BLaER1 (cell line): ENCODE results near the gene SETD6.

Experiments
- H3K27ac ChIP-seq: shearing (Covaris generic); formaldehyde crosslinking; 2 replicates; pipeline ENCODE4 v1.8.1; 2022
- H3K27me3 ChIP-seq: shearing (Covaris generic); formaldehyde crosslinking; 2 replicates; pipeline ENCODE4 v1.8.1; 2022
- H3K36me3 ChIP-seq: shearing (Covaris generic); formaldehyde crosslinking; 2 replicates; pipeline ENCODE4 v1.8.1; 2022
- H3K4me1 ChIP-seq: shearing (Covaris generic); formaldehyde crosslinking; 2 replicates; pipeline ENCODE4 v1.8.1; 2022
- H3K4me2 ChIP-seq: shearing (Covaris generic); formaldehyde crosslinking; 2 replicates; pipeline ENCODE4 v1.8.1; 2022
- H3K4me3 ChIP-seq: shearing (Covaris generic); formaldehyde crosslinking; 2 replicates; pipeline ENCODE4 v1.8.1; 2022
- H3K9ac ChIP-seq: shearing (Covaris generic); formaldehyde crosslinking; 2 replicates; pipeline ENCODE4 v1.8.1; 2022
- H3K9me3 ChIP-seq: shearing (Covaris generic); formaldehyde crosslinking; 2 replicates; pipeline ENCODE4 v1.8.1; 2022
- H4K20me1 ChIP-seq: shearing (Covaris generic); formaldehyde crosslinking; 2 replicates; pipeline ENCODE4 v1.8.1; 2022
- Cebpa-rat ChIP-seq: shearing (Covaris generic); IDR thresholded peaks from 2 replicates; pipeline ENCODE4 v1.8.1; 2022

SETD6 gene

DNA sequence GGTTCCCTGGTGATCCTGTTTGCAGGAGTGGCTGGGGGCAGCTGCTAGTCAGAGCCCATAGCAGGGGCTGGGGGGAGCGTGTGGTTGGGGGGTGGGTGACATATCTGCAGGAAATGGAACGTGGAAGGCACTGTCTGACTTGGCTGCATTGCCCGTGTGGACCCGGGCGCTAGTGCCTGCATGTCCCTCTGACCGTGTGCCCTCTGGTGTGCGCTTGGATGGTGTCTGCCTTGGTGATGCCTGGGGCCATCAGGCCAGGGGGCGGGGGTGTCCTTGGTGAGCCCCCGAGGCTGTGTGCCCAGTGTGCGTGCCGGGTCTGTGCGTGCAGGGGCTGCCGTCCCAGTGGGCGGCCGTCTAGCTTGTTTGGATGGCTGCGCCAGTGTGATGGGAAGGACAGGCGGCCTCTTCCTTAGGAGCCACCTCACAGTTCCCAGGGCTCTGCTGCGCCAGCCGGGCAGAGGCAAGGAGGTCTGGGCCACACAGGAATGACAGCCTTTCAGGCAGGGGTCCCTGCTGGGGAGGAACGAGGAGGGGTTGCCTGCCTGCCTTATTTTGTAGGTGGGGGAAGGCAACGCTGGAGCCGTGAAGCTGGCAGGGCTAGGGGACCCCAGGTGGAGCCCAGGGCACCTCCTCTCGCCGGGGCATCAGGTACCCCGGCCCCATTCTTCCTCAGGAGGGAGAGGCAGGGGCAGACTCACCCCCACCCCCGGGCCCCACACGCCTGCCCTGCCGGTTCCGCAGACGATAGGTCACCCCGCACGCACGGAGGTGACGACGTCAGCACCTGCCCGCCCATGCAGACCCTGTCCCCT lies 14.7 kb upstream of the SETD6 start:
- Histone ChIP-seq H3K27me3 (peaks cover 34% of the 10 kb centered on the region), H3K27ac (no peak overlapping the region), H3K4me1 (peaks cover 43% of the 10 kb centered on the region), H3K4me3 (peak overlapping the region; percentile 62), H4K20me1 (no peaks in the 10 kb centered on the region), H3K36me3 (no peaks in the 10 kb centered on the region), H3K9me3 (no peaks in the 10 kb centered on the region), H3K4me2 (peak overlapping the region; percentile 81), H3K9ac (0 out of 2 replicates have a peak overlapping the region, but pooled peaks have one; percentile 10)
- no peak for TF ChIP-seq Cebpa-rat

DNA sequence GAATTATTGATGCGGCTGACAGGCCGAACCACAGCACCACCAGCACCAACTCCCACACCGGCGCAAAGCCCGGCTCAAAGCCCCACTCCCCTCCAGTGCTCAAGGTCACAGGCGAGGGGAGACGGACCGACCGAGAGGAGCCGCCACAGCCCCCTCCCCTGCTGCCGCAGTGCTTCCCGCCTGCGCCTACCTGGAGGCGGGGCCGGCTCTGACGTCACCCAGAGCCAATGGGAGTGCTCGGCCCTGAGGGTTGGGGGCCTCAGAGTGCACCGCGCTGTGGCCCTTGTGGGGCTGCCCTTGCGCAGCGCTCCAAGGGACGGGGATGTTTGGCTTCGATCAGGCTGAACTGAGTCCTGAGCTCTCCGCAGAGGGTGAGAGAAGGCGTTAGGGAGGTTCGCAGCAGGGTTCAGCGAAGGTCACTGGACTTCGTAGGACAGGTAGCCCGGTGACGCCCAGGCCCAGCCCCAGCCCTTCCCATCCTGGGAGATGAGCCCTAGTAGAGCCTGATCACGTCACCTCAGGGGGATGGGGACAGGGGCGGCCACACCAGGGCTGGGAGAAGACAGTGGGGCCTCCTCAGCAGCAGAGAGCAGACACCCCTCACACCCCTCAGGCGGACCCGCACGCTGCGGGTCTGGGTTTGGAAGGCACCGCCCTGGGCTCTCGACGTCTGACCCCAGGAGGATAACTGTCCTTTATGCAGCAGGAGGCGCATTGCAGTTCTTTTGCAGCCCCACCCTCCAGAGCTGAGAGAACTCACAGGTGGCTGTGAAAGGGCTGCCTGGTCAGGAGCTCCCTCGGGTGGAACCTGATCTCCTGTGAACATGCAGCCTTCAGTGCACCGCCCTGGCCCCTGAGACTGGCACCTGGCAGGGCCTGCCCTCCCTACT lies 13.8 kb upstream of the SETD6 start:
- Histone ChIP-seq H3K4me2 (peak overlapping the region; percentile 81), H3K36me3 (no peaks in the 10 kb centered on the region), H3K27me3 (peaks cover 34% of the 10 kb centered on the region), H3K27ac (no peak overlapping the region), H3K9me3 (no peaks in the 10 kb centered on the region), H4K20me1 (no peaks in the 10 kb centered on the region), H3K9ac (peak overlapping the region; percentile 10; the same call in 1 of the 2 replicates), H3K4me1 (peaks cover 34% of the 10 kb centered on the region), H3K4me3 (peak overlapping the region; percentile 62)
- TF ChIP-seq Cebpa-rat, result no peak

GRCh38 chr16:58502217-58502921 lies 12.9 kb upstream of the SETD6 start:
- Histone ChIP-seq H3K27ac (no peak overlapping the region), H3K4me3 (no peak overlapping the region), H3K36me3 (no peaks in the 10 kb centered on the region), H3K4me2 (peak overlapping the region; percentile 81), H3K9me3 (no peaks in the 10 kb centered on the region), H3K9ac (no peak overlapping the region), H3K4me1 (peaks cover 39% of the 10 kb centered on the region), H4K20me1 (no peaks in the 10 kb centered on the region), H3K27me3 (peaks cover 34% of the 10 kb centered on the region)
- no peak for TF ChIP-seq Cebpa-rat

- peaks cover 41% of the 10 kb centered on the region for H3K4me1 ChIP-seq
- peaks cover 34% of the 10 kb centered on the region for H3K27me3 ChIP-seq
- H3K4me3 ChIP-seq, result no peak overlapping the region
- no peak for TF ChIP-seq Cebpa-rat
- H3K4me2 ChIP-seq, result no peak overlapping the region
- no peaks in the 10 kb centered on the region for H3K36me3 ChIP-seq
- H3K9me3 ChIP-seq, result no peaks in the 10 kb centered on the region
- no peaks in the 10 kb centered on the region for H4K20me1 ChIP-seq
- H3K27ac ChIP-seq, result no peak overlapping the region
- H3K9ac ChIP-seq, result no peak overlapping the region
These were observed 12.0 kb upstream of the SETD6 start for GRCh38 chr16:58503166-58503862.

GRCh38 chr16:58503863-58504688 lies 11.2 kb upstream of the SETD6 start:
- H3K9me3 ChIP-seq, result no peaks in the 10 kb centered on the region

DNA sequence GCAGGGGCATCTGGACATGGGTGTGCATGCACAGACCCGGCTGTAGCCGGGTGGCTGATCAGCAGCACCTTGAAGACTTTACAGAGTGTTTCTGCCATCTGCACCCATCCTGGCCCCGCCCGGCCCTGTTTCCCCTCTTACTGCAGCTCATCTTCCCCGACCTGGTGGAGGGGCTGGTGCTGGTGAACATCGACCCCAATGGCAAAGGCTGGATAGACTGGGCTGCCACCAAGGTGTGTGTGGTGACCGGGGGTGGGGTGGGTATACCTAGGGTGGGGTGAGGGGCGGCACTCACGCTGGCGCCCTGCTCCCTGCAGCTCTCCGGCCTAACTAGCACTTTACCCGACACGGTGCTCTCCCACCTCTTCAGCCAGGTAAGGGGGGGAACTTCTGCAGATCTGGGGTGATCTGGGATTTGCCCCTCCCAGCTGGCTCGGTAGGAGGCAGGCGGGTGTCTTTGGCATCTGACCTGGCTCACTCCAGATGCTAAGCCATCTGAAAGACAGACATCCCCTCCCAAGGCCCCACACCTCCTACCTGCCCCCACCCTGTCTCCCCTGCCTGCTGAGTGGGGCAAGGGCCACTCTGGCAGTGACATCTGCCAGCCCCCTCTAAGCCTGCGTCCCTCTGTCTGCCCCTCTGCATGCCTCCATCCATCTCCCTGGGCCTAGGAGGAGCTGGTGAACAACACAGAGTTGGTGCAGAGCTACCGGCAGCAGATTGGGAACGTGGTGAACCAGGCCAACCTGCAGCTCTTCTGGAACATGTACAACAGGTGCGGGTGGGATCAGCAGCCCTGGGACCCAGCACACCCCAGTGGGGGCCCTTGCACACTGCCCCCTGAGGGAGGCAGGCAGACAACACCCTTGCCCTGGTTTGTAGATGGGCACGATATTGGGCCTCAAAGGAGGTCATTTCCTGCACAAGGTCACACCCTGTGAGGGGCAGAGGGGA lies 8.8 kb upstream of the SETD6 start:
- no peaks in the 10 kb centered on the region for H4K20me1 ChIP-seq
- no peak overlapping the region for H3K4me3 ChIP-seq
- H3K9me3 ChIP-seq, result no peaks in the 10 kb centered on the region
- no peak overlapping the region for H3K27ac ChIP-seq
- H3K36me3 ChIP-seq, result 0 out of 2 replicates have a peak, but pooled peaks cover 6% of the 10 kb centered on the region
- H3K4me2 ChIP-seq, result peak overlapping the region; percentile 34; the same call in 1 of the 2 replicates
- peaks cover 13% of the 10 kb centered on the region for H3K27me3 ChIP-seq
- H3K9ac ChIP-seq, result no peak overlapping the region
- no peak for TF ChIP-seq Cebpa-rat
- H3K4me1 ChIP-seq, result peaks cover 17% of the 10 kb centered on the region

More at GRCh38 chr16:58503863-58504688, 11.2 kb upstream of the SETD6 start:
- no peak overlapping the region for H3K27ac ChIP-seq
- peaks cover 34% of the 10 kb centered on the region for H3K27me3 ChIP-seq
- H3K9ac ChIP-seq, result no peak overlapping the region
- H3K4me3 ChIP-seq, result no peak overlapping the region
- H3K4me1 ChIP-seq, result peaks cover 40% of the 10 kb centered on the region
- H4K20me1 ChIP-seq, result no peaks in the 10 kb centered on the region
- TF ChIP-seq Cebpa-rat, result no peak
- H3K4me2 ChIP-seq, result no peak overlapping the region
- no peaks in the 10 kb centered on the region for H3K36me3 ChIP-seq

GRCh38 chr16:58507195-58507962 lies 7.9 kb upstream of the SETD6 start:
- Histone ChIP-seq H3K4me1 (peaks cover 17% of the 10 kb centered on the region), H3K36me3 (0 out of 2 replicates have a peak, but pooled peaks cover 6% of the 10 kb centered on the region), H3K4me3 (no peak overlapping the region), H3K4me2 (peak overlapping the region; percentile 34), H3K9me3 (no peaks in the 10 kb centered on the region), H4K20me1 (no peaks in the 10 kb centered on the region), H3K27ac (no peak overlapping the region), H3K27me3 (peaks cover 4% of the 10 kb centered on the region; the same call in 1 of the 2 replicates), H3K9ac (no peak overlapping the region)
- TF ChIP-seq Cebpa-rat, result no peak
